BLaER1 (cell line): ENCODE results near the gene NUBPL.
"Not testable (repeated sequence)": the region's sequence is repeated elsewhere in the genome, so short reads cannot be mapped to it uniquely, and the experiment has no call there.

Experiments used
- H3K27ac ChIP-seq: shearing (Covaris generic); formaldehyde crosslinking; 2 replicates; pipeline ENCODE4 v1.8.1; 2022
- H3K27me3 ChIP-seq: shearing (Covaris generic); formaldehyde crosslinking; 2 replicates; pipeline ENCODE4 v1.8.1; 2022
- H3K36me3 ChIP-seq: shearing (Covaris generic); formaldehyde crosslinking; 2 replicates; pipeline ENCODE4 v1.8.1; 2022
- H3K4me1 ChIP-seq: shearing (Covaris generic); formaldehyde crosslinking; 2 replicates; pipeline ENCODE4 v1.8.1; 2022
- H3K4me2 ChIP-seq: shearing (Covaris generic); formaldehyde crosslinking; 2 replicates; pipeline ENCODE4 v1.8.1; 2022
- H3K4me3 ChIP-seq: shearing (Covaris generic); formaldehyde crosslinking; 2 replicates; pipeline ENCODE4 v1.8.1; 2022
- H3K9ac ChIP-seq: shearing (Covaris generic); formaldehyde crosslinking; 2 replicates; pipeline ENCODE4 v1.8.1; 2022
- H3K9me3 ChIP-seq: shearing (Covaris generic); formaldehyde crosslinking; 2 replicates; pipeline ENCODE4 v1.8.1; 2022
- H4K20me1 ChIP-seq: shearing (Covaris generic); formaldehyde crosslinking; 2 replicates; pipeline ENCODE4 v1.8.1; 2022
- Cebpa-rat ChIP-seq: shearing (Covaris generic); IDR thresholded peaks from 2 replicates; pipeline ENCODE4 v1.8.1; 2022

NUBPL gene

DNA sequence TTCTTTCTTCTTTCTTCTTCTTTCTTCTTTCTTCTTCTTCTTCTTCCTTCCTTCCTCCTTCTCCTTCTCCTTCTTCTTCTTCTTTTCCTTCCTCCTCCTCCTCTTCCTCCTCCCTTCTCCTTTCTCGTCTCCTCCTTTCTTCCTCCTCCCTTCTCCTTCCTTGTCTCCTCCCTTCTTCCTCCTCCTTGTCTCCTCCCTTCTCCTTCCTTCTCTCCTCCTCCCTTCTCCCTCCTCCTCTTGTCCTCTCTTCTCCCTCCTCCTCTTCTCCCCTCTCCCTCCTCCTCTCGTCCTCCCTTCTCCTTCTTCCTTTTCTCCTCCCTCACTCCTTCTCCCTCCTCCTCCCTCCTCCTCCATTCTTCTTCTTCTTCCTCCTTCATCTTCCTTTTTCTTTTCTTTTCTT lies 44.5 kb downstream of the NUBPL start:
- no peak for TF ChIP-seq Cebpa-rat
- Histone ChIP-seq H3K9me3 (peaks cover 13% of the 10 kb centered on the region), H3K27ac (no peak overlapping the region)

DNA sequence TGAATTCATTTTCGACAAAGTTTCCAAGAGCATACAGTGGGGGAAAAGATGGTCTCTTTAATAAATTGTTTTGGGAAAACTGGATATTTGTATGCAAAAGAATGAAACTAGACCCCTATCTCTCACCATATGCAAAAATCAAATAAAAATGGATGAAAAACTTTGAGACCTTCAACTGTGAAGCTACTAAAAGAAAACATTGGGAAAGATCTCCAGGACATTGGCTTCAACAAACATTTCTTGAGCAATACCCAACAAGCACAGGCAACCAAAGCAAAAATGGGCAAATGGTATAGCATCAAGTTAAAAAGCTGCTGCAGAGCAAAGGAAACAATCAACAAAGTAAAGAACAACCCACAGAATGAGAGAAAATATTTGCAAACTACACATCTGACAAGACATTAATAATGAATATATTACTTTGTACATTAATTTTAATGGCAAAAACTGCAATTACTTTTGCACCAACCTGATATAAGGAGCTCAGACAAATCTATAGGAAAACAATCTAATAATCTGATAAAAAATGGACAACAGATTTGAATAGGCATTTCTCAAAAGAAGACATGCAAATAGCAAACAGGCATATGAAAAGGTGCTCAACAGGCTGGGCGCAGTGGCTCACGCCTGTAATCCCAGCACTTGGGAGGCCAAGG lies 50.7 kb downstream of the NUBPL start:
- Histone ChIP-seq H3K36me3 (peaks cover 3% of the 10 kb centered on the region; the same call in 1 of the 2 replicates), H3K9ac (no peak overlapping the region), H3K27ac (no peak overlapping the region), H3K27me3 (no peaks in the 10 kb centered on the region), H3K9me3 (peaks cover 4% of the 10 kb centered on the region; the same call in 1 of the 2 replicates), H4K20me1 (no peaks in the 10 kb centered on the region), H3K4me2 (no peak overlapping the region), H3K4me3 (no peak overlapping the region), H3K4me1 (peaks cover 6% of the 10 kb centered on the region)
- TF ChIP-seq Cebpa-rat, result no peak

More for the DNA sequence above, 44.5 kb downstream of the NUBPL start:
- Histone ChIP-seq H4K20me1 (no peaks in the 10 kb centered on the region), H3K4me3 (no peak overlapping the region), H3K4me2 (no peak overlapping the region), H3K9ac (no peak overlapping the region), H3K27me3 (no peaks in the 10 kb centered on the region), H3K4me1 (peaks cover 6% of the 10 kb centered on the region), H3K36me3 (peaks cover 11% of the 10 kb centered on the region; the same call in 1 of the 2 replicates)

GRCh38 chr14:31613188-31613587 lies 52.0 kb downstream of the NUBPL start:
- Histone ChIP-seq H3K9me3 (no peaks in the 10 kb centered on the region), H4K20me1 (no peaks in the 10 kb centered on the region), H3K4me1 (peaks cover 6% of the 10 kb centered on the region), H3K36me3 (no peaks in the 10 kb centered on the region), H3K4me3 (no peak overlapping the region), H3K27me3 (no peaks in the 10 kb centered on the region), H3K9ac (no peak overlapping the region), H3K27ac (no peak overlapping the region), H3K4me2 (no peak overlapping the region)
- no peak for TF ChIP-seq Cebpa-rat

DNA sequence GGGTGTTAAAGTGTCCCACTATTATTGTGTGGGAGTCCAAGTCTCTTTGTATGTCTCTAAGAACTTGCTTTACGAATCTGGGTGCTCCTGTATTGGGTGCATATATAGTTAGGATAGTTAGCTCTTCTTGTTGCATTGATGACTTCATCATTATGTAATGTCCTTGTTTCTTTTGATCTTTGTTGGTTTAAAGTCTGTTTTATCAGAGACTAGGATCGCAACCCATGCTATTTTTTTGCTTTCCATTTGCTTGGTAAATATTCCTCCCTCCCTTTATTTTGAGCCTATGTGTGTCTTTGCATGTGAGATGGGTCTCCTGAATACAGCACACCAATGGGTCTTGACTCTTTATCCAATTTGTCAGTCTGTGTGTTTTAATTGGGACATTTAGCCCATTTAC lies 57.7 kb downstream of the NUBPL start:
- Histone ChIP-seq H3K9me3 (peaks cover 42% of the 10 kb centered on the region), H3K36me3 (peaks cover 34% of the 10 kb centered on the region)
- H3K4me1 ChIP-seq, H3K4me3 ChIP-seq, H3K27ac ChIP-seq, H3K27me3 ChIP-seq, H3K4me2 ChIP-seq, H4K20me1 ChIP-seq, H3K9ac ChIP-seq: not testable (repeated sequence)

DNA sequence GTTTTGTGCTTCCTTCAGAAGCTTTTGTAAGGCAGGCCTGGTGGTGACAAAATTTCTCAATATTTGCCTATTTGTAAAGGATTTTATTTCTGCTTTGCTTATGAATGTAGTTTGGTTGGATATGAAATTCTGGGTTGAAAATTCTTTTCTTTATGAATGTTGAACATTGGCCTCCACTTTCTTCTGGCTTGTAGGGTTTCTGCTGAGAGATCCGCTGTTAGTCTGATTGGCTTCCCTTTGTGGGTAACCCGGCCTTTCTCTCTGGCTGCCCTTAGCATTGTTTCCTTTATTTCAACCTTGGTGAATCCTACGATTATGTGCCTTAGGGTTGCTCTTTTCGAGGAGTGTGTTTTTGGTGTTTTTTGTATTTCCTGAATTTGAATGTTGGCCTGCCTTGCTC lies 58.2 kb downstream of the NUBPL start:
- no peak overlapping the region for H3K9ac ChIP-seq
- no peak overlapping the region for H3K27ac ChIP-seq
- no peaks in the 10 kb centered on the region for H3K27me3 ChIP-seq

GRCh38 chr14:31620898-31621297 lies 59.7 kb downstream of the NUBPL start:
- peaks cover 42% of the 10 kb centered on the region for H3K9me3 ChIP-seq
- H3K4me1 ChIP-seq, H3K27me3 ChIP-seq, H3K27ac ChIP-seq, H3K9ac ChIP-seq, H4K20me1 ChIP-seq, H3K4me2 ChIP-seq, H3K4me3 ChIP-seq: not testable (repeated sequence)
- H3K36me3 ChIP-seq, result peaks cover 34% of the 10 kb centered on the region

More for the DNA sequence above, 58.2 kb downstream of the NUBPL start:
- H3K36me3 ChIP-seq, result peaks cover 34% of the 10 kb centered on the region
- TF ChIP-seq Cebpa-rat, result no peak
- no peak overlapping the region for H3K4me3 ChIP-seq
- H4K20me1 ChIP-seq, result no peaks in the 10 kb centered on the region
- no peak overlapping the region for H3K4me2 ChIP-seq
- peaks cover 42% of the 10 kb centered on the region for H3K9me3 ChIP-seq
- no peaks in the 10 kb centered on the region for H3K4me1 ChIP-seq

GRCh38 chr14:31622060-31622459 lies 60.9 kb downstream of the NUBPL start:
- no peak for TF ChIP-seq Cebpa-rat
- no peaks in the 10 kb centered on the region for H4K20me1 ChIP-seq
- peaks cover 42% of the 10 kb centered on the region for H3K9me3 ChIP-seq
- H3K27ac ChIP-seq, result no peak overlapping the region
- H3K4me1 ChIP-seq, result no peaks in the 10 kb centered on the region
- no peaks in the 10 kb centered on the region for H3K27me3 ChIP-seq
- H3K36me3 ChIP-seq, result peaks cover 34% of the 10 kb centered on the region
- H3K4me3 ChIP-seq, result no peak overlapping the region
- no peak overlapping the region for H3K4me2 ChIP-seq
- no peak overlapping the region for H3K9ac ChIP-seq

- not testable (repeated sequence) for H3K4me2 ChIP-seq, H3K36me3 ChIP-seq, H4K20me1 ChIP-seq, H3K4me3 ChIP-seq, H3K4me1 ChIP-seq, H3K9ac ChIP-seq, H3K27ac ChIP-seq, H3K27me3 ChIP-seq
- H3K9me3 ChIP-seq, result peaks cover 39% of the 10 kb centered on the region
Observed at GRCh38 chr14:31652900-31653299, 91.7 kb downstream of the NUBPL start.

GRCh38 chr14:31657917-31658316 lies 96.7 kb downstream of the NUBPL start:
- TF ChIP-seq Cebpa-rat, result no peak
- H3K27me3 ChIP-seq, result no peaks in the 10 kb centered on the region
- peaks cover 14% of the 10 kb centered on the region for H3K9me3 ChIP-seq
- no peak overlapping the region for H3K9ac ChIP-seq
- H3K4me2 ChIP-seq, result no peak overlapping the region
- no peak overlapping the region for H3K4me3 ChIP-seq
- H3K27ac ChIP-seq, result no peak overlapping the region
- no peaks in the 10 kb centered on the region for H4K20me1 ChIP-seq
- no peaks in the 10 kb centered on the region for H3K36me3 ChIP-seq
- H3K4me1 ChIP-seq, result no peaks in the 10 kb centered on the region

DNA sequence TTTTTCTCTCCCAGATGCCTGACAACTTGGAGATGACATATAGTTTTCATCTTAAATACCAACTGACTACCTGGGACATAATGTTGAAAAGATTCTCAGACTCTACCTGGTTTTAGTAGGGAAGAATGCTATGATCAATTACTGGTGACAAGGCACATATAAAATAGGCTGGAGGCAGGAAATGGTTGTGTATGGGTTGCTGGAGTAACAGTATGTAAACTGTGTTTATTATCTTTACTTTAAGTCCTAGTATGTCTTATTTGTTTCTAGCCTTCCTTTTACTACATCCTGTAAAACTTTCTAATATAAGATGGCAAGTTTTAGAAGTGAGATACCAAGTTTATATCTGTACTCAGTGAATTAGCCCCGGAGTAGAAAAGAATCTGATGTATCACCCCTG lies 98.1 kb downstream of the NUBPL start:
- H3K9me3 ChIP-seq, result peaks cover 3% of the 10 kb centered on the region; the same call in 1 of the 2 replicates
- H3K27me3 ChIP-seq, result no peaks in the 10 kb centered on the region
- no peak overlapping the region for H3K9ac ChIP-seq
- no peaks in the 10 kb centered on the region for H4K20me1 ChIP-seq
- H3K4me2 ChIP-seq, result no peak overlapping the region
- no peaks in the 10 kb centered on the region for H3K4me1 ChIP-seq
- TF ChIP-seq Cebpa-rat, result no peak
- no peaks in the 10 kb centered on the region for H3K36me3 ChIP-seq
- H3K4me3 ChIP-seq, result no peak overlapping the region
- H3K27ac ChIP-seq, result no peak overlapping the region

- Histone ChIP-seq H3K27ac (no peak overlapping the region), H4K20me1 (no peaks in the 10 kb centered on the region), H3K4me3 (no peak overlapping the region), H3K9ac (no peak overlapping the region), H3K27me3 (no peaks in the 10 kb centered on the region), H3K4me2 (no peak overlapping the region), H3K9me3 (no peaks in the 10 kb centered on the region), H3K36me3 (no peaks in the 10 kb centered on the region), H3K4me1 (no peaks in the 10 kb centered on the region)
- TF ChIP-seq Cebpa-rat, result no peak
Observed at GRCh38 chr14:31660191-31660590, 99.0 kb downstream of the NUBPL start.
